ENCODE measurements around the gene HMX1.

DNA sequence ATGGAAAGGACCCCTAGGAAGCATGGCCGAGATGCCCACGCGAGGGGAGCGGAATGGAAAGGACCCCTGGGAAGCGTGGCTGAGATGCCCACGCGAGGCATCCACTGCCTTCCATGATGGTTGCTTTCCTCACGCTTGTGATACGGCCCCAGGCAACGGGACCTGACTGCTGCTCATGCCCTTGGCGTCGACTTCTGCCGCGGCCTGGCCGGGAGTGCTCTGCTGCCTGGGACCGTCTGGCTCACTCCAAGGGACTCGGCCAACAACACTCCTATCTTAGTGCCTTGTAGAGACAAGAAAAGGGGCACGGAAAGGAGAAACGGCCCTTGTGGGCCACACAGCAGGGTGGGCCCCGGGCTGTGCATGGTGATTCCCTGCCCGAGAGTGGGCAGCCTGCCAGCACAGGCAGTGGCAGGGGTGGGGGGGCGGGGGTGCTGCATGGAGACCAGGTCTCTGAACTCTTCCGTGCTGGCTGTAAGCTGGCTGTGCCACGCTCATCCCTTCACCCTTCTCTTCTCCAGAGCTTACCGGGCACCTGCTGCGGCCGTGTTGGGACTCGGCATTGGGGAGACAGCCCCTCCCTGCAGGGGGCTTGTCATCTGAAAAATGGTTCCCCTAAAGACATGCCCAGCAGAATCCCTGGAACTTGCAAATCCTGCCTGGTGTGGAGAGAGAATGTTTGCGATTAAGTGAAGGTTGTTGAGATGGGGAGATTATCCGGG lies 38.6 kb upstream of the HMX1 start:
- TF ChIP-seq CTCF (IDR thresholded peaks at IDR 0.05) (no peak), POLR2A (IDR thresholded peaks at IDR 0.05) (no peak)
